Coronary artery (tissue), 2 donors: Measurements from ENCODE around the gene ORAI3.

Source experiments
- DNase-seq: peaks from one replicate; pipeline ENCODE4 v3.0.0-alpha.2; 2017; ENCODE audit warnings: low spot score
- H3K27ac ChIP-seq, 2 donors: fragments of 200-600 bp; sonication (generic); one replicate each; pipeline ENCODE4 v1.5.1; 2016 to 2019
- H3K4me3 ChIP-seq: fragments of 200-600 bp; sonication (generic); 2 replicates; pipeline ENCODE4 v1.5.1; 2016; ENCODE audit warnings: mild to moderate bottlenecking, moderate library complexity
- TF ChIP-seq, protein P1 (sequence below): fragments of 200-600 bp; sonication (generic); IDR thresholded peaks from one replicate; pipeline ENCODE4 v1.5.1; 2019; ENCODE audit warnings: antibody characterized with exemption

ORAI3 gene

DNA sequence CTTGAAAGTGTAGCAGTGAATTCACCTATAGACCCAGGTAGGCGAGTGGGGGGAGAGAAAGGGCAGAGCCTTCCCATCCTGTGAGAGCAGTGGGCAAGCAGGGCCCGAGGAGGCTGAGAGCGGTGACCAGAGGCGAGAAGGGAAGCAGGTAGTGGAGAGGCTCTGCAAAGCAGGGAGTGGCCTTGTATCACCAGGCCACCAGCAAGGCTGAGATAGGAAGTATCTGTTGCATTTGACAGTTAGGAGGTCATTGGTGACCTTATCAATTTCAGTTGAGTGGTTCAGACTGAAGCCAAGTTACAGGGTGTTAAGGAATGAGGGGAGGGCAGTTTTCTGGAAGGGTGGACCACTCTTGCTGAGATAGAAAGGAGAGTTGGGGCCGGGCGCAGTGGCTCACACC is 25.5 kb downstream of the ORAI3 start:
- no peak overlapping the region for H3K27ac ChIP-seq
- TF ChIP-seq, protein P1, sequence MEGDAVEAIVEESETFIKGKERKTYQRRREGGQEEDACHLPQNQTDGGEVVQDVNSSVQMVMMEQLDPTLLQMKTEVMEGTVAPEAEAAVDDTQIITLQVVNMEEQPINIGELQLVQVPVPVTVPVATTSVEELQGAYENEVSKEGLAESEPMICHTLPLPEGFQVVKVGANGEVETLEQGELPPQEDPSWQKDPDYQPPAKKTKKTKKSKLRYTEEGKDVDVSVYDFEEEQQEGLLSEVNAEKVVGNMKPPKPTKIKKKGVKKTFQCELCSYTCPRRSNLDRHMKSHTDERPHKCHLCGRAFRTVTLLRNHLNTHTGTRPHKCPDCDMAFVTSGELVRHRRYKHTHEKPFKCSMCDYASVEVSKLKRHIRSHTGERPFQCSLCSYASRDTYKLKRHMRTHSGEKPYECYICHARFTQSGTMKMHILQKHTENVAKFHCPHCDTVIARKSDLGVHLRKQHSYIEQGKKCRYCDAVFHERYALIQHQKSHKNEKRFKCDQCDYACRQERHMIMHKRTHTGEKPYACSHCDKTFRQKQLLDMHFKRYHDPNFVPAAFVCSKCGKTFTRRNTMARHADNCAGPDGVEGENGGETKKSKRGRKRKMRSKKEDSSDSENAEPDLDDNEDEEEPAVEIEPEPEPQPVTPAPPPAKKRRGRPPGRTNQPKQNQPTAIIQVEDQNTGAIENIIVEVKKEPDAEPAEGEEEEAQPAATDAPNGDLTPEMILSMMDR, result no peak
- no peak overlapping the region for H3K4me3 ChIP-seq
- DNase-seq, result no peak

DNA sequence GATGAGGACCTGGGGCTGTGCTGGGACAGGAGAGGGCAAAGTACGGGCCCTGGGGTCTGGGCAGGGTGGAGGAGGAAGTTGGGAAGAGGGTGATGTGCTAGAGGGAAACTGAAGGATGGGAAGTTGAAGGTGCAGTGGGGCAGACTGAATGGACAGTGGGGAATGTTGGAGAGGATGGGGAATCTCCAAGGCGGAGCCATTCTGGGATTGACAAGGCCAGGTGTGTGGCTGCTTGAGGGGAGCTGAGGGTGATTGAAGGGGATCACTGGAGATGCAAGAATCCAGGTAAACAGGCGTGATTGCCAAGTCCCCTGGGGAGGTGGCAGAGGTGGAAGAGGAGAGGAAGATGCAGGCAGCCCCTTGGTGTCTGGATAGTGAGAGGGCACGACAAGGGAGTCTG is 27.6 kb downstream of the ORAI3 start:
- Histone ChIP-seq H3K27ac (no peak overlapping the region), H3K4me3 (no peak overlapping the region)
- DNase-seq, result no peak
- TF ChIP-seq, protein P1, result no peak

DNA sequence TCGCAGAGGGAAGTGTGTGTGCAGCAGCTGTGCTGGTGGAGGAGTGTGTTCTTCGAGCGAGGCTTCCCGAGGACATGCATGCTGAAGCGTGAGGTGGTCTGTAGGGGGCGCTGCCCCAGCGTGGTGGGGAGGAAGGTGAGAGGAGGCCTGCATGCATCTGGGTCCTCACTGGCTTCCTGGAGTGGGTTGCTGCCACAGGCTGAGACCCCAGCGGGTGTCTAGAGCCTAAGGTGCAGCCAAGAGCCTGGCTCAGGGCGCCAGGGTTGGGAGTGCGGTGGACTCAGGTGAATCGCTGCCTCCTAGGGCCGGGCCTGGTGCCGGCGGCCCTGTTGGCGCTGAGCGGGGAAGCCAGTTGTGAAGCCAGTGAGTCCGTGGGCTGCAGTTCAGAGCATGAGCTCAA is 28.6 kb downstream of the ORAI3 start:
- H3K27ac ChIP-seq, result no peak overlapping the region
- TF ChIP-seq, protein P1, result no peak
- DNase-seq, result no peak
- no peak overlapping the region for H3K4me3 ChIP-seq

DNA sequence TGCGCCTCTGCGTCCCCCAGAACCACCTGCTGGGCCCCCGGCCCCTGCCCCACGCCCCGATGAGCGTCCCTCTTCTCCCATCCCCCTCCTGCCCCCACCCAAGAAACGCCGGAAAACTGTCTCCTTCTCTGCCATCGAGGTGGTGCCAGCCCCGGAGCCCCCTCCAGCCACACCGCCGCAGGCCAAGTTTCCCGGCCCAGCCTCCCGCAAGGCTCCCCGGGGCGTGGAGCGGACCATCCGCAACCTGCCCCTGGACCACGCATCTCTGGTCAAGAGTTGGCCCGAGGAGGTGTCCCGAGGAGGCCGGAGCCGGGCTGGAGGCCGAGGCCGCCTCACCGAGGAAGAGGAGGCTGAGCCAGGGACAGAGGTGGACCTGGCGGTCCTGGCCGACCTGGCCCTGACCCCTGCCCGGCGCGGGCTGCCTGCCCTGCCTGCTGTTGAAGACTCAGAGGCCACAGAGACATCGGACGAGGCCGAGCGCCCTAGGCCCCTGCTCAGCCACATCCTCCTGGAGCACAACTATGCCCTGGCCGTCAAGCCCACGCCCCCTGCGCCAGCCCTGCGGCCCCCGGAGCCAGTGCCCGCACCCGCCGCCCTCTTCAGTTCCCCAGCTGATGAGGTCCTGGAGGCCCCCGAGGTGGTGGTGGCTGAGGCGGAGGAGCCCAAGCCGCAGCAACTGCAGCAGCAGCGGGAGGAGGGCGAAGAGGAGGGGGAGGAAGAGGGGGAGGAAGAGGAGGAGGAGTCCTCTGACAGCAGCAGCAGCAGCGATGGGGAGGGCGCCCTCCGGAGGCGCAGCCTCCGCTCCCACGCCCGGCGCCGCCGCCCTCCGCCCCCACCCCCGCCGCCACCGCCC is 30.5 kb downstream of the ORAI3 start:
- Histone ChIP-seq H3K27ac (no peak overlapping the region), H3K4me3 (no peak overlapping the region)
- TF ChIP-seq, protein P1, result no peak
- no peak for DNase-seq

DNA sequence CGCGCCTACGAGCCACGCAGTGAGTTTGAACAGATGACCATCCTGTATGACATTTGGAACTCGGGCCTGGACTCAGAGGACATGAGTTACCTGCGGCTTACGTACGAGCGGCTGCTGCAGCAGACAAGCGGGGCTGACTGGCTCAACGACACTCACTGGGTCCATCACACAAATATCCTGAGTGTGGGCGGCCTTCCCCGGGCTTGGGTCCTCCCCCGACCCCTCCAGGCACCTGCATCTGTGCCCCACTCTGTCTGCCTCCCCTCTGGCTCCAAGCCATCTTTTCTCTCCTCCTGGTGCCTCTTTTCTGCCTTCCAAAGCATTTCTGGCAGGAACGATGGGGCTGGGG is 31.1 kb downstream of the ORAI3 start:
- no peak for DNase-seq
- Histone ChIP-seq H3K4me3 (no peak overlapping the region), H3K27ac (no peak overlapping the region)
- TF ChIP-seq, protein P1, result no peak

DNA sequence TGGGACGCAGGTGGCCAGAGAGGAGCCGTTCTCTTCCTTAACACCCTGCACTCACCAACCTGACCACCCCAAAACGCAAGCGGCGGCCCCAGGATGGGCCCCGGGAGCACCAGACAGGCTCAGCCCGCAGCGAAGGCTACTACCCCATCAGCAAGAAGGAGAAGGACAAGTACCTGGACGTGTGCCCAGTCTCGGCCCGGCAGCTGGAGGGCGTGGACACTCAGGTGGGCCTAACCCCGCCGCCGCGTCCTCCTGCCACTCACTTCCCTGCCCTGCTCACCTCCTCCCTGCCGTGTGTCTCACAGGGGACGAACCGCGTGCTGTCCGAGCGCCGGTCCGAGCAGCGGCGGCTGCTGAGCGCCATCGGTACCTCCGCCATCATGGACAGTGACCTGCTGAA is 31.6 kb downstream of the ORAI3 start:
- H3K4me3 ChIP-seq, result no peak overlapping the region
- H3K27ac ChIP-seq, result no peak overlapping the region
- TF ChIP-seq, protein P1, result no peak
- DNase-seq, result no peak

DNA sequence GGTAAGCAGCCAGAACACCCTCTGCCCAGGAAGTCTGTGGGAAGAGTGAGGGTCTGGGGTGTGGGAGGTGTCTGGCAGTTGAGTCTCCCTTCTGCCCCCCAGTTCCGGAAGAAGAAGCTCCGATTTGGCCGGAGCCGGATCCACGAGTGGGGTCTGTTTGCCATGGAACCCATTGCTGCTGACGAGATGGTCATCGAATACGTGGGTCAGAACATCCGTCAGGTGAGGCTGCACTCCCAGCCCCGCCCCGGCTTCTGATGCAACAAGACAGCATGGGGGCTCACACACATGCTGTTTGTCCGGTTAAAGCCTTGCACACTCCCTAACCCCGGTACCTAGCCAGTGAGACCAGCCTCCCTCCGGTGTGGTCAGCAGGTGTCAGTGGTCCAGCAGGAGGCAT is 32.1 kb downstream of the ORAI3 start:
- DNase-seq, result no peak
- TF ChIP-seq, protein P1, result no peak
- H3K4me3 ChIP-seq, result no peak overlapping the region
- no peak overlapping the region for H3K27ac ChIP-seq
